Right lung (tissue), 5 donors: Measurements from ENCODE around the gene FAF2. TPM values are rescaled to one million over a fixed set of nuclear protein-coding genes. Genes with fewer than 3 reads are reported as not detected.
"Not testable (repeated sequence)": the region's sequence is repeated elsewhere in the genome, so short reads cannot be mapped to it uniquely, and the experiment has no call there.

Experiments
- DNase-seq, 2 donors: peaks; one replicate each; pipeline ENCODE4 v3.0.0-alpha.2; 2013
- polyA plus RNA-seq, 5 donors: library from polyadenylated mRNA; unstranded; fragments of 120-200 nt; gene quantifications; one replicate each; pipeline versions ENCODE4 v1.2.1 to v1.2.3, GENCODE V29; 2013; ENCODE audit warnings: inconsistent platforms in 1 of 5, low replicate concordance in 1 of 5; ENCODE audit not compliant: insufficient read length in 5 of 5, insufficient read depth in 1 of 5

Gene FAF2
- polyA plus RNA-seq, 5 donors: 41.9 to 55.9 (median 51.2) TPM

DNA sequence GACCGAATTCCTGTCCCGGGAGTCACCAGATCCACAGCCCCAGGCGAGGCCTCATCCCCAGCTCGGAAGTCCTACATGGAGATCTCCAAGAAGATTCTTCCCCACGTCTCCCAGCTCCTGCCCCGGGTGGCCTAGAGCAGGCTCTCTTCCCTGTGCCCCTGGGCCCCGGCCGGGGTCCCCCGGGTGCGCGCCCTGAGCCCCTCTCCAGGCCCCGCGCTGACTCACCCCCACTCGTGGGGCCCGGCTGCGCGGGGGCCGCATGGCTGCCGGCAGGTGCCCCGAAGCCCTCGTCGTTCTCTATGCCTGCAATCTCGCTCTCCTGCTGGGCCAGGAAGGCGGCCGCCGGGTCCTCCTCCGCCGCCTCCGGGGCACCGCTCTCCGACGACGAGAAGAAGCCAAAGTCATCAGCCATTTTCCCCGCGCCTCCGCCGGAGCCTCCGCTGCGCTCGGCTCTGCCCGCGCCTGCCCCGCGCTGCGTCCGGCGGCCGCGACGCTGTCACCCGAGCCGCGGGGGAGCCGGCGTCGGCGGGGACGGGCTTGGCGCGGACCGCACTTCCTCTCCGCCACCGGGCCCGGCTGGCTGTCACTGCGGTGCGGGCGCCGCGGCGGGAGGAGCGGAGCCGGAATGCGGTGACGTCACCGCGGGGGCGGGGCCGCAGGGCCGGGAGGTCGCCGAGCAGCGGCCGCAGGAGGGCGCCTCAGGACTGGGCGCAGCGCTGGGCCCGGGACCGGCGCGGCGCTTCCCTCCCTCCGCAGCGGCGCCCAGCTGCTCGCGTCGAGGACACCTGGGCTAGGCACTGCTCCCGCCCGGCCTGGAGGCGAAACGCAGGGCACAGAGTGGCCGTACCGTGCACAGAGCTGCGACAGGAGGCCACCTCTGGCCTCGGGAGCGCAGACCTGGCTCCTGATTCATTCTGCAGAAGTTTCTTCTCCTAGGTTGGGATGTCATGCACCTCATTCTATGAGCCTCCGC is 31.9 kb upstream of the FAF2 start, which contains the start of gene CLTB:
Gene CLTB (minus strand): TSS at position 588 of the 973 bp plus-strand sequence. CDS start 176 bp downstream, at position 412.
- peak; percentile 94 for DNase-seq

DNA sequence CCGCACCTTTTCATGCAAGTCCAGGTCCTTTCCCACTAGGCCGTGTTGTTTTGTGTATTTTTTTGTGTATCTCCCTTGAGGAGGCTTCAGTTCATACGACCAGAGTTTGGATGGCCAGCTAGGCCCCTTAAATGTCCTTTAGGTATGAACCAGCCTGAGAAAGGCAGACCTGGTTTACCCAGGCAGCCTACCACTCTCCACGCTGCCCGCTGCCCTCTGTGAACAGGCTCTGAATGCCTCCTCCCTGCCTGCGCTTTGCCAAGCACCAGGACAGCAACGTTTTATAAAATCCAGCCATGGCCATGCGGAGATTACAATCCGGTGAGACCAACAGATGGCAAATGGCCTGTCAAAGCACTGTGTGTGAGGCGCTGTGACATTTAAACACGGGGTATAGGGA is 31.2 kb upstream of the FAF2 start:
- no peak for DNase-seq

DNA sequence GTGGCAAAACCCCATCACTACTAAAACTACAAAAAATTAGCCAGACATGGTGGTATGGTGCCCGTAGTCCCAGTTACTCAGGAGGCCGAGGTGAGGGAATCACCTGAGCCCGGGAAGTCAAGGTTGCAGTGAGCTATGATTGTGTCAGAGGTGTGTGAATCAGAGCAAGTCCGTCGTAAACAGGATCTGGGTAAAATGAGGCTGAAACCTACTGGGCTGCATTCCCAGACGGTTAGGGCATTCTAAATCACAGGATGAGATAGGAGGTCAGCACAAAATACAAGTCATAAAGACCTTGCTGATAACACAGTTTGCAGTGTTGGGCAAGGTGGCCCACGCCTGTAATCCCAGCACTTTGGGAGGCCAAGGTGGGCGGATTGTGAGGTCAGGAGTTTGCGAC is 29.9 kb upstream of the FAF2 start:
- DNase-seq: no peak

DNA sequence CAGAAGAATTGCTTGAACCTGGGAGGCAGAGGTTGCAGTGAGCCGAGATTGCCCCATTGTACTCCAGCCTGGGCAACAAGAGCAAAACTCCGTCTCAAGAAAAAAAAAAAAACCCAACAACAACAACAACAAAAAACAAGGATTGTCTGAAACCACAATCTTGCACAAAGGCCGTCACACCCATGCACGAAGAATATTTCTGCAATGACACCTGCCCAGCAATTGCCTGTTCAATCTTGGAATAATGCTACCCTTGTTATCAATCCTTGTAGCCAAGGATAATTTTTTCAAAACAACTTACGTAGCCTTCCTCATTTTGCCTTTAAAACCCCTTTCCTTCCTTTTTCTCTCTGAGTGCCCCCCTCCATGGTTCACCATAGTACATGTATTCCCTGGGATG is 28.1 kb upstream of the FAF2 start:
- no peak for DNase-seq

DNA sequence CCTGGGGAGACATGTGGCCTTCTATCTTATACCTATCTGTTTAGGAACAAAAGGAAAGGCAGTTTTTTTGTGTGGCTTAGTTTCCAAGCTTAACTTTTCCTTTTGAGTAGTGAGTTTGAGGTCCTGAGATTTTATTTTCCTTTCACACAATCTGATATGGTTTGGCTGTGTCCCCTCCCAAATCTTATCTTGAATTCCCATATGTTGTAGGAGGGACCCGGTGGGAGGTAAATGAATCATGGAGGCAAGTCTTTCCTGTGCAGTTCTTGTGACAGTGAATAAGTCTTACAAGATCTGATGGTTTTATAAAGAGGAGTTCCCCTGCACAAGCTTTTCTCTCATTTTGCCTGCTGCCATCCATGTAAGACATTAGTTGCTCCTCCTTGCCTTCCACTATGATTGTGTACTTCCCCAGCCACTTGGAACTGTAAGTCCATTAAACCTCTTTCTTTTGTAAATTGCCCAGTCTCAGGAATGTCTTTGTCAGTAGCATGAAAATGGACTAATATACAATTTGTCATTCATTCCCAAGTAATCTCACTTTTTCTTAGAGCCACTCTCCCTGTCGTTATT is 27.1 kb upstream of the FAF2 start:
- no peak for DNase-seq

DNA sequence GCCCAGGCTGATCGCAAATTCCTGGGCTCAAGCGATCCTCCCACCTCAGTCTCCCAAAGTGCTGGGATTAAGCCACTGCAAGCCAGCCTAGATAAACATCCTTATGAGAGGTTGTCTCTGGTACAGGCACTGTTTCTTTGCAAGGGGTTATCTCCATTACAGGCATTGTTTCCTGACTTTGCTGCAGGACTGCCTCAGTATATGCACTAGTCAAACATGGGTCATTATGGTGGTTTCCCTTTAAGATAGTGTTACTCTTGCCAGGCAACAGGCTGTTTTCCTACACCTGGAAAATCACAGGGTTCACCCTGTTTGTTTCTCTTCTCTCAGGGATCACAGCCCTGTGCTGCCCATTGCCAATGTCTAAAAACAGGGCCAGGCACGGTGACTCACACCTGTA is 24.0 kb upstream of the FAF2 start:
- no peak for DNase-seq

DNA sequence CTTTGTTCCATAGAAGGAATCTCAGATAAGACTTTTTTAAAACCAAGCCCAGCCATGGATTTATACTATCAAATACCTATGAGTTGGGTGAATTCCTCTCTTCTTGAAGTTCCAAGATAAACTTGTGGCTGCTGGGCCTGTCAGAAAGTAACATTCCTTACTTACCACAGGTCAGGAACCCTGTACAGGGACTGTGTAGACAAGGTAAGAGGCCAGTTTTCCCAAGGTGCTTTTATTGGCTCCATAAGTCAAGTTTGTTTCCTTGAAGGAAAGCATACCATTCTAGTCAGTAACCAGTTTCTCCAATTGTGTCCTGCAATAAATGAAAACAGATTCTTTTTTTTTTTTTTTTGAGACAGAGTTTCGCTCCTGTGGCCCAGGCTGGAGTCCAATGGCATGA is 23.0 kb upstream of the FAF2 start:
- DNase-seq: no peak

DNA sequence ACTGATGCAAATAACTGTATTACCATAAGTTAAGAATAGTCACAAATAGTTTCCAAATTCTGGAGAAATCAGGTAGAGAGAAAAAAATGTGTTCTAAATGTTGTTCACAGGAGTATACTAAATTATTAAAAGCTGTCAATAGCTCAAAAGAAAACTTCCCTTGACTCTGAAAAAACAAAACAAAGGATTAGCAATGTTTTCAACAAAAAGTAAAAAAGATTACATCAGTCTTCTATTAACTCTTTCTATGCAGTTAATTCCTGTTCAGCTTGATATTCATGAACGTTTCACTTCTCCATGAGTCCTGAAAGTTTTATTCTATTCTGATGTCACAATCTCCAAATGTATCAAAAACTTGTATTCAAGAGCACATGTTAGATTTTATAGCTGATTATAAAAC is 22.4 kb upstream of the FAF2 start:
- no peak for DNase-seq

DNA sequence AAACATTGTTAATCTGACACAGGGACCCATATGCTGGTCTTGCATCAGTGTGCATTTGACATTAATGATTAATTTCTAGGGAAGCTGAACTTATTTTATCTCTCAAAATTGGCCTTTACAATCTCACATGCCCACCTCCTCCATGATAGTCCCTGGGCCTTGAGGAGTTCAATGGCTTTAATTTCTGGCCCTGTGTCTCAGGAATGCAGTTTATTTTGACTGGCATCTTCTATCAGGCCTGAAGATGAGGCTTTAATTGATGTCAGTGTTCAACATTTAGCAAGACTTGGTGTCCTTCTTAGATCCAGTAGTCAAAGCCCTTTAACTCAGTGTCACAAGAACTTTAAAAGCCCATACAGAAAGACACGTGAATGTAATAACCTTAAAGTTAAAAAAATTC is 21.3 kb upstream of the FAF2 start:
- no peak for DNase-seq

DNA sequence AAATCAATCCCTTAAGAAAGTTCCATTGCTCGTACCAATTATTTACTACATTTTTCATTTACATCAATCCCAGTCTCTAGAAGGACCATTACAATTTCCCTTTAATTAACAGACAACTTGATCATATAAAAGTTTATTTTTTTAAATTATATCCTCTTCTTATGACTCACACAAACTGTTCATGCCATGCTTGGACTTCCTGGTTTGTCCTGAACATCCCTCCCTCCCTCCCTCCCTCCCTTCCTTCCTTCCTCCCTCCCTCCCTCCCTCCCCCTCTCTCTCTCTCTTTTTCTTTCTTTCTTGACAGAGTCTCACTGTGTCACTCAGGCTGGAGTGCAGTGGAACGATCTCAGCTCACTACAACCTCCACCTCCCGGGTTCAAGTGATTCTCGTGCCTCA is 20.2 kb upstream of the FAF2 start:
- DNase-seq: no peak

DNA sequence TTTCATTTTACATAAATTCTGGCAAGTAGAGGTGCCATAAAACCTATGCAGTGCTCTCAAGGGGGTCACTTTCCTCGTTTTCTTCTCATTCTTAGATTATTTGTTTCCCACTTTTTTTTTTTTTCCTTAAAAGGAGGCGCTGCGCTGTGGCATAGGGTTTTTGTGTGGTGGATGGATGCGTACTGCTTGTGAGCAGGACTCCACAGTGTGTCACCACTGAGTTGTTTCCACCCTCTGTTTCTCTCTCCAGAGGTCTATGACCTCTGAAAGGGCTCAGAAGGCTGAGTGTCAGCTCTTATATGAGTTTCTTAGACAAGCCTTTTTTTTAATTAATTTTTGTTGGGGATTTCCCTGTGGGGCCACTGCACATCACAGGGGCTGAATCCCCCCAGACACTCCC is 18.2 kb upstream of the FAF2 start:
- DNase-seq: no peak

DNA sequence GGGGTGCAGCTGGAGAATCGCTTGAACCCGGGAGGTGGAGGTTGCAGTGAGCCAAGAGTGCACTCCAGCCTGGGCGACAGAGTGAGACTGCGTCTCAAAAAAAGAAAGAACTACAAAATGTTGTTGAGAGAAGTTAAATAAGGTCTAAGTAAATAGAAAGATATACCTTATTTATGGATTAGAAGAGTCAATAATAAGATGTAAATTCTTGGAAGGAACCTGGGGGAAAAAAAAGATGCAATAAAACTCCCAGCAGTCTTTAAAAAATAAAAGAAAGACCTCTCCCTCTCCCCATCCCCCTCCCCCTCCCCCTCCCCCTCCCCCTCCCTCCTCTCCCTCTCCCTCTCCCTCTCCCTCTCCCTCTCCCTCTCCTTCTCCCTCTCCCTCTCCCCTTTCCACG is 15.5 kb upstream of the FAF2 start:
- no peak for DNase-seq

DNA sequence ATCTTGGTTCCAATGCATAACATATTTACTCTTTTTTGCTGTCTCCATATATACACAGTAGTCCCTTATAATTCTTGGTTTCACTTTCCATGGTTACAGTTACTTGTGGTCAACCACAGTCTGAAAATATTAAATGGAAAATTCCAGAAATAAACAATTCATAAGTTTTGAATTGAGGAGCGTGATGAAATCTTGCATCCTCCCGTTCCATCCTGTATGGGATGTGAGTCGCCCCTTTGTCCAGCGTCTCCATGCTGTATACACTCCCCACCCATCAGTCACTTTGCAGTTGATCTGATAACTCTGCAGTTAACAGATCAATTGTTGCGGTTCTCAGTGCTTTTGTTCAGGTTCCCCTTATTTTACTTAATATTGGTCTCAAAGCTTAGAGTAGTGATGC is 11.5 kb upstream of the FAF2 start:
- DNase-seq: no peak

DNA sequence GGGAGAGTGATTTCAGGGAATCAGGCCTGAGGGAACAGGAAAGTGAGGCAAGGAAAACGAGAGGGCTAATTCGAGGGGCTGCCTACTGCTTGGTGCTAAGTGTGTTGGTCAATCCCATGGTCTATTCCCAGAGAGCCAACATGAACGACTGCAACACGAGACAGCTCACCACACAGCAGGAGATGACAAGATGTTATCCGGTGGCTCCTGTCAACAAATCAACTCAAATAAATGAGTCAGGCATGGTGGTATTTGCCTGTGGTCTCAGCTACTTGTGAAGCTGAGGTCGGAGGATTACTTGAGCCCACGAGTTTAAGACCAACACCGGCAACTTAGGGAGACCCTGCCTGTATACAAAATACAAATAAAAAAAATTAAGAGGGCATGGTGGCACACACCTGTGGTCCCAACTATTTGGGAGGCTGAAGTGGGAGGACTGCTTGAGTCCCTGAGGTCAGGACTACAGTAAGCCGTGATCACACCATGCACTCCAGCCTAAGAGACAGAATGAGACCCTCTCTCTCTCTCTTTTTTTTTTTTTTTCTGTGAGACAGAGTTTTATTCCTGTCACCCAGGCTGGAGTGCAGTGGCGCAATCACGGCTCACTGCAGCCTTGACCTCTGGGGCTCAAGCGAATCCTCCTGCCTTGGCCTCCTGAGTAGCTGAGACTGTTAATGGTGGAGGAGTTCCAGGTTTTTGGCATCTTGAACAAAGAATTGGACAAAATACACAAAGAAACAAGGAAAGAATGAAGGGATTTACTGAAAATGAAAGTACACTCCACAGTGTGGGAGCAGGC is 9.0 kb upstream of the FAF2 start:
- DNase-seq: no peak

DNA sequence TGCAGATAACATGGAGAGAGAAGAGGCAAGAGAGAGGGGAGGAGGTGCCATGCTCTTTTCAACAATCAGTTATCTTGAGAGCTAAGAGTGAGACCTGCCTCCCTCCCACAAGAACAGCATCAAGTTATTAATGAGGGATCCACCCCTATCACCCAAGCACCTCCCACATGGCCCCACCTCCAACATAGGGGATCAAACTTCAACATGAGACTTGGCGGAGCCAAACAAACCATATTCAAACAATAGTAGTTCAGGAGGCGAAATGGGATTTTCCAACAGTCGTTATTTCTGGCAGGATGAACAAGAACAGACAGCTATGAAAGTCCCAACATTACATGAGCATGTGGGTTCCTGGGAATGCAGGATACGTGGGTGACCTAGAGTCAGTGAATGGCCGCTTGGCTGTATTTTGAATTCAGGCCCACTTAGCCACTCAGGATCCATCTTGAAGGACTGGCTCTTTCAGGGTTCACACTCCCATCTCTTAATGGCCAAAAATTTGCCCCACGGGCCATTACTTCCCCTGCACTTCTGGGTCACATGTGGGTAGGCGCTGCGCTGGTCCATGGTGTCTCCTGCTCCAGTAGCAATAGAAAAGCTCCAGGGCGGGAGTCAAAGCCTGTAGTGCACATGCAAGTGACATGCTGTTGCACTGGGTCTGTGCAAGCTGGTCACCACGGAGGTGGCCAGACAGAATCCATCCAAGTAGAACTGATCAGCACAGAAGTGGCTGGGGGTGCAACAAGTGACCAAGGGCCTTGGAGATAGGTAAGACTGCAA is 7.1 kb upstream of the FAF2 start:
- no peak for DNase-seq

DNA sequence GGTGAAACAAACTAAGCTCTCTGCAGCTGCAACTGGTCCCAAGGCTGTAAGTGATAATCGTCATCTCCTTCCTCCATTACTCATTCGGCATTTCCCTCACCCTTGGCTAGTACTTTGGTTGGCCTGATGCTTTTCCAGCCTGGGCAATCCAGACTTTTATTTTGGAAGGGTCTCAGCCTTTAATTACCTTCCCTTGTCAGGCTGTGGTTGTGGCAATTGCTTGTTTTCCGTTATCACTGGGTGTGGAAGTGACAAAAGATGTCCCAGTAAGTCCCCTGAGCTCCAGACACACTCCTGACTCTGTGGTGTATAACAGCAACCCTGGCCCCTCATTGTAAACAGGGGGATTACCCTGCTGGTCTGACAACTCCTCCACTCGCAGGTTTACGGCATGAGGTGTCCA is 6.3 kb upstream of the FAF2 start:
- DNase-seq: no peak

DNA sequence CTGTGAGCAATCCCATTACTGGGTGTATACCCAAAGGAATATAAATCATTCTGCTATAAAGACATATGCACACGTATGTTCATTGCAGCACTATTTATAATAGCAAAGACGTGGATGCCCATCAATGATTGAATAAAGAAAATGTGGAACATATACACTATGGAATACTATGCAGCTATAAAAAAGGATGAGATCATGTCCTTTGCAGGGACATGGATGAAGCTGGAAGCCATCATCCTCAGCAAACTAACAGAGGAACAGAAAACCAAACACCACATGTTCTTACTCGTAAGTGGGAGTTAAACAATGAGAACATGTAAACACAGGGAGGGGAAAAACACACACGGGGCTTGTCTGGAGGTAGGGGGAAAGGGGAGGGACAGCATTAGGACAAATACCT is 5.3 kb upstream of the FAF2 start:
- not testable (repeated sequence) for DNase-seq

DNA sequence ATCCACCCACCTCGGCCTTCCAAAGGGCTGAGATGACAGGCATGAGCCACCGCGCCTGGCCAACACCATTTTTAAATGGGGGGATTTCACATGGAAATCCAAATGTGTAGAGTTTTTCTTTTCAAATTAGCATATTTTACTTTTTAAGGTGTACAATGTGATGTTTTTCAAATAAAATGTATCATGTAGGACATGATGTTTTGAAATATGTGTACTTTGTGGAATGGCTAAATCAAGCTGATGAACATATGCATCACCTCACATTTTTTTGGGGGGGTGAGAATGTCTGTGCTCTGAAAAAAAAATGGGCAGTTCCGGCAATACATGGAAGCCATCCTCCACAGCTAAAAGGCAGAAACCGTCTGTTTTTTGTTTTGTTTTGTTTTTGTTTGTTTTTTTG is 3.4 kb upstream of the FAF2 start:
- DNase-seq: no peak

DNA sequence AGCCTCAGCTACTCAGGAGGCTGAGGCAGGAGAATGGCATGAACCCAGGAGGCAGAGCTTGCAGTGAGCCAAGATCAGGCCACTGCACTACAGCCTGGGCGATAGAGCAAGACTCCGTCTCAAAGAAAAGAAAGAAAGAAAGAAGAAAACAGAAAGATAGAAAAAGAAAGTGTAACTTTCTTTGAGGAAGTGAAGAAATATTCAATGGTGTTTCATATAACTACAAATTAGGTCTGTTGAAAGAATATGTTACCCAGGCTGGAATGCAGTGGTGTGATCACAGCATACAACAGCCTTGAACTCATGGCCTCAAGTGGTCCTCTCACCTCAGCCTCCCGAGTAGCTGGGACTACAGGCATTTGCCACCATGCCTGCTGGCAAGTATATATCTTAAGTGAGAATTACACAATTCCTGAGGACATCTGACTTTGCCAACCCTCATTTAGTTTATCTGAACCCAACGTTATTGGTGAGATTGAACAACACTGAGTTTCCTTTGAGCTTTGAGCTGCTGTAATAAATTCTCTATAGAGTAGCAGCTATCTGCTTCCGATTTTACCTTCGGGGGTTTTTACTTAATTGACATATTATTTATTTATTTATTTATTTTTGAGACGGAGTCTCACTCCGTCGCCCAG is 2.0 kb upstream of the FAF2 start:
- no peak for DNase-seq

DNA sequence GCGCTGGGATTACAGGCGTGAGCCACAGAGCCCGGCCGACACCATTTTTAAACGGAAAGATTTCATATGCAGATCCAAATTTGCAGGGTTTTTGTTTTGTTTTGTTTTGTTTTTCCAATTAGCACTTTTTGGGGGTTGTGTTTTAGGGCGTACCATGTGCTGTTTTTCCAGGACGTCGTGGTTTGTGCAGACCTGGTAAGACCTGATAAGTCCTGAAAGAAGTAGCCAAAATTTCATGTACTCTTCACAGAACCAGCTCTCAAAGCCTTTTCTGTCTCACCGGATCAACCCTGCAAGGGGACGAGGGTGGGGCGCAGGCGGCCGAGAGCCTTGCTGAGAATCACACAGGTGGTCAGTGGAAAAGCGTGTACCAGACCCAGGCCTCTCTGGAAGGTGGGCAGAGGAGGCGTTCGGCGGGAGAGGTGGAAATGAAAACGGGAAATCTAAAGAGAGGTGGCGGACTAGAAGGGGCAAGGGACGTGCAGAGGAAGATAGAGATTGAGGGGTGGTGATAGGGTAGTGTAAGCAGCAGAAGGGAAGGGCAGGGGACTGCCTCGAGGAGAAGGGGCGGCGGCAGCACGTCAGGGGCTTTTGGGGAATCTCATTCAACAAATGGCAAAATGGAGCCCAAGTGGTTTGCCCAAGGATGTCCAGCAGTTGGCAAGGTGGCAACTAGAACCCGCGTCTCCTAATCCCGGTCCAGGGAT is 1.1 kb upstream of the FAF2 start:
- DNase-seq: no peak

DNA sequence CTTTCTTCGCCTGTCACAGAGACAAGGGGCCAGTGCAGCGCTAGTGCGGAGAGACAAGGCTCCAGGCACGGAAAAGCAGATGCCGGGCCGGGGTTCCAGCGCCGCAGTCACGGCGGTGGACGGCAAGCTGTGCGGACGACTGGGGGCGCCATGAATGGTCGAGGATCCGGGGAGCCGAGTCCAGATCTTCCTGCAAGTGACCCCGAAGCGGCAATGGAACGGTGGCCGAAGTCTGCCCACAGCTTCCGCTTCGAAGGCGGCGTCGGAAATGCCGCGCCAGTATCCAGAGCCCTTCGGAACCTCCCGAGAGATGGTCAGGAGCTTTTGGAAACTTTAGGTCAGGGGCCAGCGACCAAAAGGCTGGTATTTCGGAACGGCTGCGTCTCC is 601 bp upstream of the FAF2 start:
- DNase-seq: no peak
